Measurements from ENCODE around the gene MYZAP. TPM values are rescaled to one million over a fixed set of nuclear protein-coding genes. Genes with fewer than 3 reads are reported as not detected.

The MYZAP gene
- total and polyA plus RNA-seq, 2 of the 4 experiments (the other 2 are of a cell fraction) = not detected

DNA sequence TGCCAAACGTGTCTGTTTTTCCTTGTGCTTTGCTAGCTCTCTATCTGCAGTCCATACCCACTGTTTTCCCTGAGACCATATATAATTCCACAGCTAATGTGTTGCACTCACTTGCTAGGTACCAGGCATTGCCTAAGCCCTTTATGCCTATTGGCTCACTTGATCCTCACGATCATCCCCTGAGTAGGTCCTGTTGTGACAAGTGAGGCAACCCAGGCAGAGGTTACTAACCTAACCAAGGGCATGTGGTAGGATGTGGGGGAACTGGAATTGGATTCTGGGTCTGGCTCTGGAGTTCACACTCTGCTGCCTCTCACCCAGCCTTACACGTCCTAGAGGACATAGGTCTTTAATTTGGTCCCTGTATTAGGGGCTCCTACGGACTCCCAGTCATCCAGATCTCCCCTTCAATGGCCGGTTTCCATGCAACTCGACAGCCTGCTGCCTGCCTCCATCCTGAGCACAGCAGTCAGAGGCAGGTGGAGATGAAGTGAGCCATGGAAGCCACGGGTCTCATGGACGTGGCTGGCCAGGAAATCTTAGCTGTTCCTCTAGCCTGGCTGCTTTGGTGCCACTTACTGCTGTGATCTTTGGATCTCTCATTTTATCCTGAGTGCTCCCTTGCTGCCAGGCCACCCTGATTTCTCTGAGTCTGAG lies 38.9 kb upstream of the MYZAP start (continued):
- TF ChIP-seq BHLHE40 (IDR thresholded peaks at IDR 0.05; ENCODE audit: low read depth, low read length) = no peak

DNA sequence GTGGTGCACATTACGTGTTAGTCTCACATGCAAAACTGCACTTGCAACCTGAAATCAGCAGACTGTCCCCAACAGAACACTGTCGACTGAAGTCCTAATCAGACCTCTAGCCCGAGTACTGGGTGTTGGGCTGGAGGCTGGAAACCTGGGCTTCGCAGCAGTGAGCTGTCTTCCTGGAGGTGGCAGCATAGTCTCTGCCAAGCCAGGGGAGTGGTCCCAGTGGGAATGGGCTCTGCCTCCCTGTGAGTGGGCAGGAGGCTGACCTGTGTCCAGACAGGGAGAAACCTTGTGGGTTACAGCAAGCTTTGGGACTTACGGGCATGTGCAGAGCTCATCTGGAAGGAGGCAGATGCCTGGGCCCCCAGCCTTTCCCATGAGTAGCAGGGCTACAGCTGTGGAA lies 38.2 kb upstream of the MYZAP start:
- Histone ChIP-seq H3K79me1 (ENCODE audit: low read depth in 1 of 2, low read length in 2 of 2) (no peaks in the 10 kb centered on the region), H2BK15ac (ENCODE audit: low read depth, low read length) (no peak overlapping the region), H4K91ac (ENCODE audit: insufficient read depth, low read depth, low read length) (no peak overlapping the region), H3K9ac (ENCODE audit: low read depth, low read length) (no peak overlapping the region), H2AK9ac (replicated peaks; ENCODE audit: low read depth, low read length, poor library complexity) (peak overlapping the region; percentile 46), H3K27ac (ENCODE audit: insufficient read depth, low read length) (no peak overlapping the region), H4K20me1 (ENCODE audit: insufficient read depth, low read length) (no peaks in the 10 kb centered on the region), H3K4ac (ENCODE audit: low read depth, low read length) (no peak overlapping the region), H3K27me3 (ENCODE audit: control insufficient read depth, insufficient read depth, low read length) (peaks cover 3% of the 10 kb centered on the region; the same call in 1 of the 2 replicates), H3K4me3 (ENCODE audit: insufficient read depth, low read depth, low read length) (no peak overlapping the region), H3K9me1 (ENCODE audit: insufficient read depth, low read length) (peaks cover 15% of the 10 kb centered on the region), H3K36me3 (ENCODE audit: control insufficient read depth, insufficient read depth, low read length) (no peaks in the 10 kb centered on the region), H2AFZ (replicated peaks; ENCODE audit: low read length, poor library complexity) (peak overlapping the region; percentile 6), H3K9me3 (ENCODE audit: control insufficient read depth, insufficient read depth, low read length) (no peaks in the 10 kb centered on the region; the same call in 1 of the 2 replicates), H4K8ac (ENCODE audit: low read depth in 2 of 2, low read length in 2 of 2) (no peak overlapping the region), H3K23ac (ENCODE audit: low read depth, low read length) (no peak overlapping the region), H3K56ac (ENCODE audit: extremely low read depth, insufficient read depth, low read length) (no peak overlapping the region), H2BK120ac (ENCODE audit: low read depth, low read length) (peak overlapping the region; percentile 70), H3K4me2 (ENCODE audit: low read depth, low read length) (no peak overlapping the region), H3K14ac (replicated peaks; ENCODE audit: low read depth, low read length) (no peak overlapping the region), H2BK5ac (ENCODE audit: low read depth, low read length, poor library complexity, severe bottlenecking) (no peak overlapping the region), H4K5ac (ENCODE audit: low read depth, low read length) (no peak overlapping the region), H2BK20ac (ENCODE audit: low read depth, low read length) (no peak overlapping the region), H2AK5ac (ENCODE audit: low read depth, low read length) (peak overlapping the region; percentile 17; the same call in 1 of the 2 replicates), H3K4me1 (ENCODE audit: control insufficient read depth, insufficient read depth, low read length) (peaks cover 8% of the 10 kb centered on the region), H3K18ac (ENCODE audit: low read depth, low read length) (no peak overlapping the region)
- 80% methylated on average over 1 of the region's 5 CpGs; no CpG with 5 or more reads in 1 of the 2 experiments for WGBS, 2 experiments (ENCODE audit: extremely low coverage in 2 of 2, insufficient read length in 1 of 2)
- intact Hi-C loops (cut with micrococcal nuclease) = no loop called here
- ChIA-PET CTCF (interaction anchor here (0.7 to 1.0 kb wide), 2 partner anchors 25 to 206 kb away, joined by 3 read pairs; no protein-coding TSS in a partner anchor), POLR2A (ENCODE audit: unreplicated experiment) (no interaction called here)
- ATAC-seq (ENCODE audit: low read depth) (no peak), DNase-seq (no peak)
- TF ChIP-seq MAZ (IDR thresholded peaks at IDR 0.05; ENCODE audit: borderline replicate concordance, low read depth, low read length) (no peak), MXI1 (IDR thresholded peaks at IDR 0.05; ENCODE audit: borderline replicate concordance, low read depth, low read length) (no peak), FOS (IDR thresholded peaks at IDR 0.05; ENCODE audit: low read depth, low read length) (no peak), CEBPB (IDR thresholded peaks at IDR 0.05; ENCODE audit: low read depth, low read length) (no peak), SMC3 (IDR thresholded peaks at IDR 0.05; ENCODE audit: low read depth, low read length) (no peak)
- dilution Hi-C loops (cut with HindIII; ENCODE audit: low sequenced_read_pairs, unreplicated experiment) = no loop called here
- in situ Hi-C loops (cut with MboI; ENCODE audit: low sequenced_read_pairs) = no loop called here
- BruUV-seq (replicated peaks) = no TSS peak
